HCT116 (cell line): ENCODE results near the gene SNX22. TPM values are rescaled to one million over a fixed set of nuclear protein-coding genes. Genes with fewer than 3 reads are reported as not detected.

Source experiments
- ATAC-seq: fragments of 200-7000 bp; cut with Tn5 transposase; 2 replicates; pipeline ENCODE4 v1.9.1; 2020; ENCODE audit warnings: mild to moderate bottlenecking, moderate library complexity
- BruUV-seq: library from RNA; stranded (reverse); fragments of 400-500 nt; replicated peaks from 2 replicates; lab custom pipeline; 2021; lab: Mats Ljungman, UMichigan
- CTCF ChIA-PET: fragments of 300-600 bp; sonication (Branson Sonifier 250); formaldehyde crosslinking; loops from one replicate; lab custom pipeline; 2021; ENCODE audit warnings: antibody characterized with exemption; lab: Charles Lee
- POLR2A ChIA-PET: fragments of 300-600, 350-600 bp; sonication (Branson Sonifier 250); formaldehyde crosslinking; loops from one replicate; lab custom pipeline; 2021; ENCODE audit warnings: antibody characterized with exemption; lab: Charles Lee
- RAD21 ChIA-PET, 2 experiments: fragments of 300-600 bp; sonication (Branson Sonifier 250); formaldehyde crosslinking; loops; one replicate each; lab custom pipeline; 2023; ENCODE audit warnings: low total read pairs in 2 of 2; ENCODE audit not compliant: uncharacterized antibody in 2 of 2, unreplicated experiment in 2 of 2, low non-redundant PET in 1 of 2; lab: Charles Lee
- DNase-seq: peaks from one replicate; pipeline ENCODE4 v3.0.0-alpha.2; 2010; ENCODE audit warnings: low read depth, low spot score
- H2AFZ ChIP-seq: fragments of 200-600 bp; shearing (Covaris generic), sonication (generic); 2 replicates; pipeline ENCODE4 v1.6.1; 2017; ENCODE audit warnings: low read depth, mixed run types, mixed read lengths, antibody characterized with exemption, low read length; ENCODE audit not compliant: poor library complexity, severe bottlenecking
- H3K27ac ChIP-seq: 2 replicates; pipeline ENCODE4 v1.5.1; 2012; ENCODE audit warnings: low read depth, low read length
- H3K27me3 ChIP-seq: fragments of 200-600 bp; sonication (generic); 2 replicates; pipeline ENCODE4 v1.6.1; 2016; ENCODE audit warnings: mixed run types, low read length, mixed read lengths; ENCODE audit not compliant: insufficient read depth
- H3K36me3 ChIP-seq, 2 experiments: fragments of 200-500 bp in 1 of 2; fragments of 200-600 bp in 1 of 2; sonication (Bioruptor generic) in 1 of 2; sonication (generic) in 1 of 2; 2 replicates each; pipeline versions ENCODE4 v1.5.1 to v1.6.1; 2014 to 2016; ENCODE audit warnings: low read length in 2 of 2, inconsistent platforms in 1 of 2, mixed read lengths in 1 of 2, mixed run types in 1 of 2; ENCODE audit not compliant: insufficient read depth in 2 of 2, control insufficient read depth in 1 of 2
- H3K4me1 ChIP-seq, 2 experiments: fragments of 200-600 bp in 1 of 2; sonication (generic) in 1 of 2; 2 replicates each; pipeline versions ENCODE4 v1.5.1 to v1.6.1; 2012 to 2017; ENCODE audit warnings: low read length in 2 of 2, inconsistent platforms in 1 of 2, mild to moderate bottlenecking in 1 of 2, mixed read lengths in 1 of 2, mixed run types in 1 of 2, moderate library complexity in 1 of 2; ENCODE audit not compliant: insufficient read depth in 2 of 2, control insufficient read depth in 1 of 2
- H3K4me2 ChIP-seq: fragments of 200-600 bp; sonication (generic); 2 replicates; pipeline ENCODE4 v1.6.1; 2017; ENCODE audit warnings: mixed run types, low read length, mixed read lengths
- H3K4me3 ChIP-seq, 2 experiments: fragments of 200-600 bp in 1 of 2; sonication (generic) in 1 of 2; replicated peaks in 1 of 2; 2 replicates each; pipeline ENCODE4 v1.5.1; 2011 to 2016; ENCODE audit warnings: low read length in 2 of 2, control low read depth in 1 of 2, low read depth in 1 of 2, mild to moderate bottlenecking in 1 of 2, mixed read lengths in 1 of 2, mixed run types in 1 of 2
- H3K79me2 ChIP-seq: fragments of 200-600 bp; sonication (generic); 2 replicates; pipeline ENCODE4 v1.6.1; 2017; ENCODE audit warnings: mild to moderate bottlenecking, mixed run types, low read length, moderate library complexity, mixed read lengths; ENCODE audit not compliant: insufficient read depth
- H3K9ac ChIP-seq: fragments of 200-600 bp; sonication (generic); 2 replicates; pipeline ENCODE4 v1.6.1; 2016; ENCODE audit warnings: low read length, mixed read lengths
- H3K9me2 ChIP-seq: fragments of 200-600 bp; sonication (generic), shearing (Covaris generic); 2 replicates; pipeline ENCODE4 v1.6.1; 2017; ENCODE audit warnings: mixed run types, mild to moderate bottlenecking, moderate library complexity; ENCODE audit not compliant: insufficient read depth
- H3K9me3 ChIP-seq, 2 experiments: fragments of 200-500 bp in 1 of 2; fragments of 200-600 bp in 1 of 2; sonication (Bioruptor generic) in 1 of 2; sonication (generic) in 1 of 2; 2 replicates each; pipeline ENCODE4 v1.6.1; 2014 to 2017; ENCODE audit warnings: low read length in 2 of 2, mixed read lengths in 2 of 2, inconsistent platforms in 1 of 2, low read depth in 1 of 2, mild to moderate bottlenecking in 1 of 2, mixed run types in 1 of 2, moderate library complexity in 1 of 2; ENCODE audit not compliant: control insufficient read depth in 1 of 2, insufficient read depth in 1 of 2
- H4K20me1 ChIP-seq: fragments of 200-600 bp; sonication (generic), shearing (Covaris generic); 2 replicates; pipeline ENCODE4 v1.6.1; 2017; ENCODE audit warnings: mixed run types, mild to moderate bottlenecking, moderate library complexity; ENCODE audit not compliant: insufficient read depth
- CBX3 ChIP-seq: IDR thresholded peaks from 2 replicates; pipeline ENCODE4 v1.6.1; 2012; ENCODE audit warnings: low read depth
- CEBPB ChIP-seq: IDR thresholded peaks from 2 replicates; pipeline ENCODE4 v1.6.1; 2012; ENCODE audit warnings: low read depth
- CTCF ChIP-seq, 3 experiments: fragments of 200-600 bp in 1 of 3; sonication (generic) in 1 of 3; IDR thresholded peaks in 2 of 3; conservative IDR thresholded peaks in 1 of 3; 2 replicates each; pipeline ENCODE4 v1.5.1; 2012 to 2017; ENCODE audit warnings: low read depth in 2 of 3, low read length in 2 of 3, antibody characterized with exemption in 1 of 3, borderline replicate concordance in 1 of 3, control low read depth in 1 of 3, mild to moderate bottlenecking in 1 of 3, mixed read lengths in 1 of 3, mixed run types in 1 of 3, moderate library complexity in 1 of 3; ENCODE audit not compliant: insufficient read depth in 1 of 3
- EGR1 ChIP-seq: IDR thresholded peaks from 2 replicates; pipeline ENCODE4 v1.6.1; 2012; ENCODE audit warnings: low read depth
- EZH2 ChIP-seq: fragments of 200-600 bp; sonication (generic); IDR thresholded peaks from 2 replicates; pipeline ENCODE4 v1.6.1; 2017; ENCODE audit warnings: antibody characterized with exemption, mixed run types
- EZH2phosphoT487 ChIP-seq: fragments of 200-600 bp; IDR thresholded peaks from 2 replicates; pipeline ENCODE4 v1.6.1; 2018; ENCODE audit warnings: antibody characterized with exemption, borderline replicate concordance
- FOSL1 ChIP-seq: IDR thresholded peaks from 2 replicates; pipeline ENCODE4 v1.6.1; 2012; ENCODE audit warnings: low read depth
- JUND ChIP-seq: IDR thresholded peaks from 2 replicates; pipeline ENCODE4 v1.6.1; 2012
- MAX ChIP-seq: IDR thresholded peaks from 2 replicates; pipeline ENCODE4 v1.6.1; 2012
- POLR2AphosphoS5 ChIP-seq: IDR thresholded peaks from 2 replicates; pipeline ENCODE4 v1.6.1; 2011; ENCODE audit warnings: mild to moderate bottlenecking, low read depth, low read length, moderate library complexity
- RAD21 ChIP-seq: IDR thresholded peaks from 2 replicates; pipeline ENCODE4 v1.6.1; 2012; ENCODE audit warnings: low read depth, mild to moderate bottlenecking
- REST ChIP-seq: IDR thresholded peaks from 2 replicates; pipeline ENCODE4 v1.6.1; 2012; ENCODE audit warnings: low read depth
- SIN3A ChIP-seq: IDR thresholded peaks from 2 replicates; pipeline ENCODE4 v1.6.1; 2012; ENCODE audit warnings: low read depth
- ZFX ChIP-seq: fragments of 450-650 bp; IDR thresholded peaks from 2 replicates; pipeline ENCODE4 v1.6.1; 2017
- intact Hi-C: fragments of 100-400 bp; cut with micrococcal nuclease; formaldehyde crosslinking; loops from 2 replicates; pipeline ENCODE4 v1.10.0; 2022
- total RNA-seq: library from RNA; stranded (reverse); gene quantifications from one replicate; pipeline ENCODE4 v1.2.1, GENCODE V29; 2021; ENCODE audit not compliant: unreplicated experiment
- TF ChIP-seq, protein P1 (sequence below): IDR thresholded peaks from 2 replicates; pipeline ENCODE4 v1.6.1; 2011; ENCODE audit warnings: mild to moderate bottlenecking, low read length, moderate library complexity; ENCODE audit not compliant: insufficient replicate concordance; ENCODE audit errors: extremely low read depth

SNX22 gene
- total RNA-seq, 1 experiment from 2014 or later = 6.3 TPM

DNA sequence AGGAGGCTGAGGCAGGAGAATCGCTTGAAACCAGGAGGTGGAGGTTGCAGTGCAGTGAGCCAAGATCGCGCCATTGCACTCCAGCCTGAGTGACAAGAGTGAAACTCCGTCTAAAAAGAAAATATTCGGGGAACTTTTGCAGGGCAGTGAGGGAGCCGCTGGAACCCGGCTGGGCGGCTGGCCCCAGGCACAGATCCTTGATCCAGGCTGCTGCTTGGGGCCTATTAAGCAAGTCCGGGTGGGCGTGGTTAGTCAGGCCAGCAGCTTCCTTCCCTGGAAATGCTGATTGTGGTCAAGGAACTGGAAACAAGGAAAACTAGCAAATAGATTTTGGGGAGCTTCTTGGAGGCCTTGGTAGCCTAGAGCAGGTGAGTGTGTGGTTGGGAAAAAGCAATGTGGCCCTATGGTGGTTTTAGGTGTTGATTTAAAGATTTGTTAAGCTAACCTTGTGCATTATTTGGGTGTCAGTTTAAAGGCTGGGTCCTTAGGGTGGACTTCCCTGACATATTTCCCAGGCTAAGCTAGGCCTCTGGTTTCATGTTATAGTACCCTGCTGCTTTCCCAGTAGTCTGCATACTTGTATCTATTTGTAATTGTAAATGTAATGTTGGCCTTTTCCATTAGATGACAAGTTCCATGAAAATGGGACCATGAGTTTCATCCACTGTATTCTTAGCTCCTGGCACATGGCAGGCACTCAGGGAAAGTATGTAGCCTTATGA lies 17.7 kb upstream of the SNX22 start:
- Histone ChIP-seq H3K9me3 (no peaks in the 10 kb centered on the region), H3K27me3 (no peaks in the 10 kb centered on the region), H3K79me2 (no peaks in the 10 kb centered on the region), H3K9ac (no peak overlapping the region), H3K4me3 (no peak overlapping the region), H3K36me3 (peaks cover 49 to 61% of the 10 kb centered on the region in 2 experiments), H2AFZ (no peak overlapping the region), H4K20me1 (no peaks in the 10 kb centered on the region), H3K4me1 (no peaks in the 10 kb centered on the region), H3K27ac (no peak overlapping the region), H3K4me2 (no peak overlapping the region), H3K9me2 (no peaks in the 10 kb centered on the region)
- BruUV-seq = no TSS peak
- intact Hi-C loops = no loop called here
- ChIA-PET RAD21 (no interaction called here), POLR2A (no interaction called here), CTCF (interaction anchor here (0.6 to 1.2 kb wide), 2 partner anchors 20 to 517 kb away, joined by 3 to 4 read pairs; no protein-coding TSS in a partner anchor)
- TF ChIP-seq RAD21 = no peak
- no peak for TF ChIP-seq EGR1
- TF ChIP-seq FOSL1 = no peak
- TF ChIP-seq, protein P1, sequence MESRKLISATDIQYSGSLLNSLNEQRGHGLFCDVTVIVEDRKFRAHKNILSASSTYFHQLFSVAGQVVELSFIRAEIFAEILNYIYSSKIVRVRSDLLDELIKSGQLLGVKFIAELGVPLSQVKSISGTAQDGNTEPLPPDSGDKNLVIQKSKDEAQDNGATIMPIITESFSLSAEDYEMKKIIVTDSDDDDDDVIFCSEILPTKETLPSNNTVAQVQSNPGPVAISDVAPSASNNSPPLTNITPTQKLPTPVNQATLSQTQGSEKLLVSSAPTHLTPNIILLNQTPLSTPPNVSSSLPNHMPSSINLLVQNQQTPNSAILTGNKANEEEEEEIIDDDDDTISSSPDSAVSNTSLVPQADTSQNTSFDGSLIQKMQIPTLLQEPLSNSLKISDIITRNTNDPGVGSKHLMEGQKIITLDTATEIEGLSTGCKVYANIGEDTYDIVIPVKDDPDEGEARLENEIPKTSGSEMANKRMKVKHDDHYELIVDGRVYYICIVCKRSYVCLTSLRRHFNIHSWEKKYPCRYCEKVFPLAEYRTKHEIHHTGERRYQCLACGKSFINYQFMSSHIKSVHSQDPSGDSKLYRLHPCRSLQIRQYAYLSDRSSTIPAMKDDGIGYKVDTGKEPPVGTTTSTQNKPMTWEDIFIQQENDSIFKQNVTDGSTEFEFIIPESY = no peak
- TF ChIP-seq EZH2phosphoT487 = no peak
- TF ChIP-seq CBX3 = no peak
- no peak for TF ChIP-seq JUND
- no peak for TF ChIP-seq ZFX
- no peak for TF ChIP-seq CTCF (IDR thresholded peaks at IDR 0.05 in 2 of 3, conservative IDR thresholded peaks at IDR 0.05 in 1 of 3; ENCODE audit: borderline replicate concordance in 1 of 3, insufficient read depth in 1 of 3, low read depth in 2 of 3, low read length in 2 of 3)
- TF ChIP-seq CEBPB = no peak
- TF ChIP-seq EZH2 = no peak
- TF ChIP-seq POLR2AphosphoS5 = no peak
- TF ChIP-seq SIN3A = no peak
- no peak for TF ChIP-seq REST
- no peak for TF ChIP-seq MAX
- DNase-seq (no peak), ATAC-seq (no peak)
